ENCODE data around the gene CLSTN2. TPM values are rescaled to one million over a fixed set of nuclear protein-coding genes. Genes with fewer than 3 reads are reported as not detected.

The CLSTN2 gene
- total RNA-seq, 1 experiment from 2014 or later, result 0.02 TPM

- H3K9ac ChIP-seq (ENCODE audit: low read length), result no peak overlapping the region
- H2AFZ ChIP-seq (ENCODE audit: low read depth, low read length, poor library complexity, severe bottlenecking), result no peak overlapping the region
- DNase-seq (ENCODE audit: low read depth, low spot score) (no peak), ATAC-seq (no peak)
- ChIA-PET CTCF (no interaction called here), RAD21 (ENCODE audit: low non-redundant PET in 1 of 2, low total read pairs in 2 of 2, uncharacterized antibody in 2 of 2, unreplicated experiment in 2 of 2) (no interaction called here), POLR2A (no interaction called here)
- no peak for TF ChIP-seq ZFX (IDR thresholded peaks at IDR 0.05)
- no peak for TF ChIP-seq YY1 (IDR thresholded peaks at IDR 0.05; ENCODE audit: extremely low read depth, insufficient replicate concordance, low read depth, low read length)
- no peak for TF ChIP-seq ELF1 (IDR thresholded peaks at IDR 0.05; ENCODE audit: borderline replicate concordance, low read depth)
- TF ChIP-seq CTCF (IDR thresholded peaks at IDR 0.05 in 2 of 3, conservative IDR thresholded peaks at IDR 0.05 in 1 of 3; ENCODE audit: borderline replicate concordance in 1 of 3, insufficient read depth in 1 of 3, low read depth in 2 of 3, low read length in 2 of 3), result no peak
- no peak for TF ChIP-seq MAX (IDR thresholded peaks at IDR 0.05)
- no peak for TF ChIP-seq POLR2A (IDR thresholded peaks at IDR 0.05; ENCODE audit: borderline replicate concordance, extremely low read depth, insufficient read depth, insufficient read length)
- TF ChIP-seq SP1 (IDR thresholded peaks at IDR 0.05; ENCODE audit: low read depth), result no peak
- TF ChIP-seq SRF (IDR thresholded peaks at IDR 0.05; ENCODE audit: low read depth), result no peak
- no peak for TF ChIP-seq JUND (IDR thresholded peaks at IDR 0.05)
- no peak for TF ChIP-seq RAD21 (IDR thresholded peaks at IDR 0.05; ENCODE audit: low read depth)
- no peak for TF ChIP-seq EGR1 (IDR thresholded peaks at IDR 0.05; ENCODE audit: low read depth)
- no peak for TF ChIP-seq POLR2AphosphoS5 (IDR thresholded peaks at IDR 0.05; ENCODE audit: low read depth, low read length)
- no peak for TF ChIP-seq ZBTB33 (IDR thresholded peaks at IDR 0.05; ENCODE audit: extremely low read depth, insufficient replicate concordance, low read length)
- intact Hi-C loops (cut with micrococcal nuclease), result no loop called here
- H3K79me2 ChIP-seq (ENCODE audit: insufficient read depth, low read length), result no peaks in the 10 kb centered on the region
- no peak overlapping the region for H3K4me3 ChIP-seq (replicated peaks in 1 of 2; ENCODE audit: low read depth in 1 of 2, low read length in 2 of 2)
- H3K36me3 ChIP-seq (ENCODE audit: control insufficient read depth in 1 of 2, insufficient read depth in 2 of 2, low read length in 2 of 2), result no peaks in the 10 kb centered on the region
- no peaks in the 10 kb centered on the region for H3K9me2 ChIP-seq (ENCODE audit: insufficient read depth)
- no TSS peak for BruUV-seq (replicated peaks)
- no peak overlapping the region for H3K27ac ChIP-seq (ENCODE audit: low read depth, low read length)
- H3K4me2 ChIP-seq (ENCODE audit: low read length), result no peak overlapping the region
- no peaks in the 10 kb centered on the region for H4K20me1 ChIP-seq (ENCODE audit: insufficient read depth)
- H3K4me1 ChIP-seq (ENCODE audit: control insufficient read depth in 1 of 2, insufficient read depth in 2 of 2, low read length in 2 of 2), result no peaks in the 10 kb centered on the region
- H3K9me3 ChIP-seq (ENCODE audit: control insufficient read depth in 1 of 2, insufficient read depth in 1 of 2, low read depth in 1 of 2, low read length in 2 of 2), result no peaks in the 10 kb centered on the region
- peaks cover 32% of the 10 kb centered on the region; the same call in 1 of the 2 replicates for H3K27me3 ChIP-seq (ENCODE audit: insufficient read depth, low read length)
Measured at GRCh38 chr3:140019946-140020345, 85.0 kb downstream of the CLSTN2 start.

Data from HCT116 (cell line).